CD8-positive, alpha-beta memory T cell (primary cell): Measurements from ENCODE around the gene BIN1. TPM values are rescaled to one million over a fixed set of nuclear protein-coding genes. Genes with fewer than 3 reads are reported as not detected.

Experiments
- CTCF ChIA-PET: fragments of 350-600 bp; sonication (Branson Sonifier 250); formaldehyde crosslinking; loops from one replicate; lab custom pipeline; 2021; ENCODE audit warnings: antibody characterized with exemption; lab: Charles Lee
- POLR2A ChIA-PET: fragments of 350-600 bp; sonication (Branson Sonifier 250); formaldehyde crosslinking; loops from one replicate; lab custom pipeline; 2021; ENCODE audit warnings: antibody characterized with exemption; lab: Charles Lee
- DNase-seq, 5 donors: peaks; one replicate each; pipeline versions ENCODE4 v3.0.0 to v3.0.0-alpha.2; 2020 to 2022; ENCODE audit warnings: mixed read lengths in 1 of 5
- H3K27ac ChIP-seq: one replicate; pipeline ENCODE4 v1.7.0; 2013; ENCODE audit warnings: low read depth, mild to moderate bottlenecking, low read length, moderate library complexity
- H3K27me3 ChIP-seq: 2 replicates; pipeline ENCODE4 v1.7.0; 2013; ENCODE audit warnings: low read length, mild to moderate bottlenecking; ENCODE audit not compliant: insufficient read depth, poor library complexity, severe bottlenecking
- H3K36me3 ChIP-seq: 2 replicates; pipeline ENCODE4 v1.7.0; 2013; ENCODE audit warnings: mild to moderate bottlenecking, low read length, moderate library complexity; ENCODE audit not compliant: insufficient read depth
- H3K4me1 ChIP-seq: 2 replicates; pipeline ENCODE4 v1.7.0; 2013; ENCODE audit warnings: mild to moderate bottlenecking, low read length, moderate library complexity; ENCODE audit not compliant: insufficient read depth
- H3K4me3 ChIP-seq: 2 replicates; pipeline ENCODE4 v1.7.0; 2013; ENCODE audit warnings: mild to moderate bottlenecking, low read length
- H3K9me3 ChIP-seq: 2 replicates; pipeline ENCODE4 v1.7.0; 2013; ENCODE audit warnings: mild to moderate bottlenecking, low read length
- H3K27ac Mint-ChIP-seq, 8 donors: one replicate each; pipeline ENCODE4 v1.8.0; 2020 to 2021; ENCODE audit warnings: mixed read lengths in 8 of 8, mild to moderate bottlenecking in 6 of 8, inconsistent platforms in 3 of 8, moderate library complexity in 3 of 8
- H3K27me3 Mint-ChIP-seq, 2 donors: one replicate each; pipeline ENCODE4 v1.8.0; 2020 to 2021; ENCODE audit warnings: mixed read lengths in 2 of 2, mild to moderate bottlenecking in 1 of 2, moderate library complexity in 1 of 2
- H3K36me3 Mint-ChIP-seq, 3 donors: one replicate each; pipeline ENCODE4 v1.8.0; 2020 to 2021; ENCODE audit warnings: mixed read lengths in 3 of 3, inconsistent platforms in 1 of 3, mild to moderate bottlenecking in 1 of 3
- H3K4me1 Mint-ChIP-seq, 3 donors: one replicate each; pipeline ENCODE4 v1.8.0; 2020 to 2021; ENCODE audit warnings: mixed read lengths in 3 of 3, inconsistent platforms in 1 of 3, mild to moderate bottlenecking in 1 of 3
- H3K4me3 Mint-ChIP-seq, 7 donors: one replicate each; pipeline ENCODE4 v1.8.0; 2020 to 2021; ENCODE audit warnings: mixed read lengths in 7 of 7, mild to moderate bottlenecking in 6 of 7, moderate library complexity in 4 of 7, inconsistent platforms in 2 of 7
- H3K9me3 Mint-ChIP-seq, 5 donors: one replicate each; pipeline ENCODE4 v1.8.0; 2020 to 2022; ENCODE audit warnings: mixed read lengths in 5 of 5, mild to moderate bottlenecking in 3 of 5, moderate library complexity in 2 of 5, inconsistent platforms in 1 of 5
- polyA plus RNA-seq: library from polyadenylated mRNA; unstranded; fragments of 300-500 nt; fragmentation: Illumina TruSeq; gene quantifications from one replicate; pipeline ENCODE4 v1.2.3, GENCODE V29; 2021
- total RNA-seq, 2 experiments: library from RNA; stranded (reverse); gene quantifications; one replicate each; pipeline ENCODE4 v1.2.3, GENCODE V29; 2021

Gene BIN1
- total and polyA plus RNA-seq, 3 experiments from 2014 or later: 84.9 to 163 (median 87.3) TPM

DNA sequence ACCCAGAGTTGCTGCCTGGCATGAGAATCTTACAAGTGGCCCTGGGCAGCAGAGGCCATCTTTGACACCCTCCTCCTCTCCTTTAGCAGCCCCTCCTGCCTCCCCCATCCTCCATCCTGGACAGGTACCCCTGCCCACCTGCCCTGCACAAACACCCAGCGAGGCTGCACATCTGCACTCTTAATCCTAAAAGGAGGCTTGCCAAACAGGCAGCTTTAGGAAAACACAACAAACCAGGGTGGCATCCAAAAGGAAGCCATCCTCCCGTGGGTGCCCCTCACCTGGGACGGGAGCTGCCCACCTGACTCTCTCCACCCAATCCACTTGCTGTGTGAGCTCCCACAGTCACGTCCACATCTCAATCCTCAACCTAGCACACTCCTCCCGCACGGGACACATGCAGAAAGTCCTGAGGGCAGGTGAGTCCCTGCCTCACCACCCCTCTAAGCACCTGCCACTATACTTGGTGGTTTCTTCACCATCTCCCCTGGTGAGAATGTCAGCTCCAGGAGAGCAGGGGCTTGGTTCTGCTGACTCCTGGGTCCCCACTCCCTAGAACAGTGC is 5.8 kb downstream of the BIN1 start:
- Histone ChIP-seq H3K27me3 (no peaks in the 10 kb centered on the region), H3K36me3 (no peaks in the 10 kb centered on the region), H3K4me1 (peaks cover 5% of the 10 kb centered on the region), H3K27ac (no peak overlapping the region), H3K4me3 (no peak overlapping the region), H3K9me3 (no peaks in the 10 kb centered on the region)
- H3K9me3 Mint-ChIP-seq: no peaks in the 10 kb centered on the region
- peak in 1 of 5 donors; percentile 23 for DNase-seq
- ChIA-PET CTCF (interaction anchor here (1.1 to 2.0 kb wide), 2 partner anchors 11 to 33 kb away, joined by 3 to 6 read pairs; no protein-coding TSS in a partner anchor), POLR2A (no interaction called here)
- H3K4me1 Mint-ChIP-seq: peaks cover 0 to 5% (median 0%) of the 10 kb centered on the region in 3 donors
- H3K4me3 Mint-ChIP-seq: no peak overlapping the region
- H3K27me3 Mint-ChIP-seq: peaks cover 0 to 2% of the 10 kb centered on the region in 2 donors
- no peaks in the 10 kb centered on the region for H3K36me3 Mint-ChIP-seq
- no peak overlapping the region for H3K27ac Mint-ChIP-seq

DNA sequence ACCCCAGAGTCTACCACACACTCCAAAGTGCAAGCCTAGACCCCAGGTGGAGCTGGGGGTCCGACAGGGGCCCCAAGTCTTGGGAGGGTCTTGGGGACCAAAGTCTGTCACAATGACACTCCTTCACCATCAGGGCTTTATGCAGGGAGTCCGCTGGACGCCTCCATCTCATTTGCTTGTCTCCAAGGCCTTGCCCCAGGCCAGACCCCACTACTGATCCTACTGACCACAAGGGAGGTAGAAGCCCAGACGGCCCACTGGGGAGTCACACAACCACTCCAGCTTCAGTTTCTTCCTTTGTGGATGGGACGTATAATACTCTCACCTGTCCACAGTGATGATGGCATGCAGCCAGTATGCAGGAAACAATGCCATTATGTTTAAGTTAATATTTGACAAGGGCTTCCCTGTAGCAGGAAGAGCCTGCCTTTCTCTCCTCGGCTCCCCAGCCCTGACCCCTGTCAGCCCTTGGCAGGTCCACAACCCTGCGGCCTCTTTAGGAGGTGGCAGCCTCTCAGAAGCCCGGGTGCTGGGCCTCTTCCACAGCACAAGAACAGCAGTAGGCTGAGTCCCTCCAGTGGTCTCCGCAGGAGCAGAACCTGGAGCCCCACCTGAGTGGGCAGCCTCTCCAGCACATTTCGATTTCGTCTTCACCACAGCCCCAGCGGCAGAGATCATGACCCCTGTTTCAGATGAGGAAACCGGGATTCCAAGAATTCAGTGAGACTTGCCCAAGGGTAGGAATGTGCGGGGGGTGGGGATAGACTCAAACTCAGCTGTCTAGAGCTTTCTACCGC is 6.5 kb downstream of the BIN1 start:
- H3K4me1 Mint-ChIP-seq: peaks cover 0 to 5% (median 0%) of the 10 kb centered on the region in 3 donors
- no peak overlapping the region for H3K27ac Mint-ChIP-seq
- Histone ChIP-seq H3K27ac (no peak overlapping the region), H3K4me3 (no peak overlapping the region), H3K36me3 (no peaks in the 10 kb centered on the region), H3K9me3 (no peaks in the 10 kb centered on the region), H3K4me1 (no peaks in the 10 kb centered on the region), H3K27me3 (no peaks in the 10 kb centered on the region)
- no peak overlapping the region for H3K4me3 Mint-ChIP-seq
- ChIA-PET POLR2A (no interaction called here), CTCF (interaction anchor here (1.1 to 2.0 kb wide), 2 partner anchors 11 to 32 kb away, joined by 3 to 6 read pairs; no protein-coding TSS in a partner anchor)
- DNase-seq: peak in 1 of 5 donors; percentile 34
- H3K9me3 Mint-ChIP-seq: no peaks in the 10 kb centered on the region
- peaks cover 0 to 2% of the 10 kb centered on the region in 2 donors for H3K27me3 Mint-ChIP-seq
- no peaks in the 10 kb centered on the region for H3K36me3 Mint-ChIP-seq

DNA sequence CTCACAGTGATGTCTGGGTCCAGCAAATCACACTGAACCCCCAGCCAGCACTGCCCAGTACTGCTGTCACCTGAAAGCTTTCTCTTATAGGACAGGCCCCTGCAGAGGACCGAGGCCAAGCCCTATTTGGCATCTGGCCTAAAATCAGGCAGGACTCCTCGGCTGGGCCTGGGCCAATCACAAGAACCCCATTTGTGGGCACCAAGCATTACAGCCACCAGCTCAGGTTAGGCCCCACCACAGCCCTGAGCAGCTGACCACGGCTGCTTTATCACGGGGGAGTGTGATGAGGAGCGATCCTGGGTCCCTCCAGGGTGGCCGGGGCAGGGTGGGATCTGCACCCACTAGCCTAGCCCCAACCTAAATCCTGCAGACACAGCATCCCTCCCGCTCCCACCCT is 8.2 kb downstream of the BIN1 start:
- peak overlapping the region in 1 of 8 donors; percentile 23 for H3K27ac Mint-ChIP-seq
- POLR2A ChIA-PET: no interaction called here

DNA sequence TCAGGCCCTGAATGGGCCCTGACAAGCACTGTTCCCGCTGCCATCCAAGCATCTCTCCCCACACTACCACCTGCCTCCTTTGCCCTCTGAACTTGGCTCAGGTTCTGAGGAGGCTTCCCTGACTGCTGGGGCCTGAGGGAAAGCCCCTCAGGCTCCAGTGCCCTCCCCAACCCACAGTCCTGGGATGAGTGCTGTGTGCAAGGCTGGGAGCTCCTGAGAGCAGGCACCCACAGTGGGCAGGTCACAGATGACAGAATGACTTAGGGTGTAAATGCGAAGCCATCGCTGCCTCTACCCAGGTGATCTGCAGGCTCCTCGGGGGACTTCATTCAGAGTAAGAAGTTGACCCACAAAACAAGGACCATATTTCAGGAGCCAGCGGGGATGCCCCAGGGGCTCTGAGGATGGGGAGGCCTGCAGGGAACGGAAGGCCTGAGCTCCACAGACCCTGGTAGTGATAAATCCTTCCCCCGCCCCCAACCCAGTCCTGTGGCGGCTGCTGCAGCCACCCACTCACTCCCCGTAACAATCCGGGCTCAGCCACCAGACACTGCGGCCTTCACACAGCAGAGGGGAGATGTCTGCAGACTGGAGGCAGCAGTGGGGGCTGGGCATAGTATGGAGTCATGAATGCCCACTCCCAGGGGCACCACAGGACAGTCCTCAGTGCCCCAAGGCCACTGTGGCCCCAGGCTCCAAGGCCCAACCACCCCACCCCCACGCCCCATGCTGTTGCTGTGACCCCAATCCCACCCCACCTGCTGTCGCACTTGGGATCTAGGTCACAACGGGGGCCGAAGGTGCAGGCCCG is 8.9 kb downstream of the BIN1 start:
- H3K27me3 ChIP-seq: no peaks in the 10 kb centered on the region
- H3K4me1 ChIP-seq: no peaks in the 10 kb centered on the region
- no peaks in the 10 kb centered on the region for H3K4me1 Mint-ChIP-seq
- peak overlapping the region in 1 of 7 donors; percentile 52 for H3K4me3 Mint-ChIP-seq
- ChIA-PET POLR2A (no interaction called here), CTCF (interaction anchor here (1.8 kb wide), 1 partner anchor 31 kb away, joined by 5 read pairs; no protein-coding TSS in a partner anchor)
- no peak overlapping the region for H3K27ac ChIP-seq
- H3K36me3 Mint-ChIP-seq: no peaks in the 10 kb centered on the region
- H3K9me3 Mint-ChIP-seq: no peaks in the 10 kb centered on the region
- H3K27me3 Mint-ChIP-seq: no peaks in the 10 kb centered on the region
- peak overlapping the region in 1 of 8 donors; percentile 55 for H3K27ac Mint-ChIP-seq
- H3K9me3 ChIP-seq: no peaks in the 10 kb centered on the region
- H3K4me3 ChIP-seq: no peak overlapping the region
- H3K36me3 ChIP-seq: no peaks in the 10 kb centered on the region
- DNase-seq: peak in 1 of 5 donors; percentile 27

More for the DNA sequence above, 8.2 kb downstream of the BIN1 start:
- Histone ChIP-seq H3K9me3 (no peaks in the 10 kb centered on the region), H3K27ac (no peak overlapping the region), H3K27me3 (no peaks in the 10 kb centered on the region), H3K36me3 (no peaks in the 10 kb centered on the region), H3K4me1 (no peaks in the 10 kb centered on the region), H3K4me3 (no peak overlapping the region)
- Mint-ChIP-seq H3K9me3 (no peaks in the 10 kb centered on the region), H3K4me3 (no peak overlapping the region), H3K27me3 (no peaks in the 10 kb centered on the region), H3K4me1 (no peaks in the 10 kb centered on the region), H3K36me3 (no peaks in the 10 kb centered on the region)
- peak in 1 of 5 donors; percentile 39 for DNase-seq
- CTCF ChIA-PET: interaction anchor here (1.8 kb wide), 1 partner anchor 31 kb away, joined by 5 read pairs; no protein-coding TSS in a partner anchor

DNA sequence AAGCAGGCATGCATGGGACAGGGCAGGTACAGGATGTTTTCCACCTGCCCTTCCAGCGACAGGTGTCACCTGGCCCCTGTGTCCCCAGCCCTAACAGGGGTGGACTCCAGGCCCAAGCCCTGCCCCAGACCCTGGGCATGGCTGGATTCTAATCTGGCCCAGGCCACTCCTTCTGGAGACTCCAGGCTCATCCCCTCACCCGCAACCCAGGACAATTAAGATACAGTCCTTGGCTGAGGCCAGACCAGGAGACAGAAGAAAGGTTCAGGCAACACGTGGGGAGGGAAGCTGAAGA is 9.5 kb downstream of the BIN1 start:
- no peaks in the 10 kb centered on the region for H3K27me3 ChIP-seq
- H3K9me3 ChIP-seq: no peaks in the 10 kb centered on the region
- H3K27me3 Mint-ChIP-seq: peaks cover 0 to 2% of the 10 kb centered on the region in 2 donors
- no peak overlapping the region for H3K4me3 ChIP-seq
- H3K9me3 Mint-ChIP-seq: no peaks in the 10 kb centered on the region
- DNase-seq: no peak
- no peaks in the 10 kb centered on the region for H3K36me3 Mint-ChIP-seq
- ChIA-PET POLR2A (no interaction called here), CTCF (interaction anchor here (1.1 to 1.4 kb wide), 2 partner anchors 9 to 15 kb away, joined by 3 read pairs; partner anchors contain the start of gene BIN1)
- H3K4me1 ChIP-seq: no peaks in the 10 kb centered on the region
- H3K4me1 Mint-ChIP-seq: no peaks in the 10 kb centered on the region
- H3K27ac ChIP-seq: no peak overlapping the region
- no peak overlapping the region for H3K27ac Mint-ChIP-seq
- peak overlapping the region in 1 of 7 donors; percentile 52 for H3K4me3 Mint-ChIP-seq
- H3K36me3 ChIP-seq: no peaks in the 10 kb centered on the region

DNA sequence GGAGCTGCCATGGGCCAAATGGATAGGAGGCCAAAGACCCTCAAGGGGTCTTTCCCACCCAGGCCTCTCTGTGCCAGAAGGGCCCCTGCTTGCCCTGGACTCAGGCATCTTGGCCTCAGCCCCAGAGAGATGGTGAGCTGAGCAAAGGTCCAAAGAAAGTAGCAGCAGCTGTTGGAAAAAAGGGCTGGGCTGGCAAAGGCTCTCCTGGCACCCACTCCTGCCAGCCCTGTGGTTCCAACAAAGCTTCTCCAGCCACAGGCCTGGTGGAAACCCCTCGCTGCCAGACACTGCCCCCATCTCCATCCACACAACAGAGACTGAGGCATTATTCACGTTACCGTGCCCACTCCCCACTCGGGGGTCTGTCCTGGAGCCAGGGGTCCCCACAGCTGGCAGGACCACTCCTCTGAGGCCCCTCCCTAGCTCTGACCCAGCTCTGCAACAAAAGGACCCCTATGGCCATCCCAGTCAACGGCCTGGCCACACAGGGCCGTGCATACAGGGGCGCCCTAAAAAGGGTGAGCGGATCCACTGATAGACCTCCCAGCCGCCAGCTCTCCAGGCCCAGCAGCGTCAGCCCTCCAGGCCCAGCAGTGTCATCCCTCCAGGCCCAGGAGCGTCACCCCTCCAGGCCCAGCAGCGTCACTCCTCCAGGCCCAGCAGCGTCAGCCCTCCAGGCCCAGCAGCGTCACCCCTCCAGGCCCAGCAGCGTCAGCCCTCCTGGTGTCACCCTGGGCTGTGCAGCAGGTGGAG is 10.1 kb downstream of the BIN1 start:
- peak overlapping the region in 1 of 8 donors; percentile 33 for H3K27ac Mint-ChIP-seq
- DNase-seq: peak in 1 of 5 donors; percentile 43

DNA sequence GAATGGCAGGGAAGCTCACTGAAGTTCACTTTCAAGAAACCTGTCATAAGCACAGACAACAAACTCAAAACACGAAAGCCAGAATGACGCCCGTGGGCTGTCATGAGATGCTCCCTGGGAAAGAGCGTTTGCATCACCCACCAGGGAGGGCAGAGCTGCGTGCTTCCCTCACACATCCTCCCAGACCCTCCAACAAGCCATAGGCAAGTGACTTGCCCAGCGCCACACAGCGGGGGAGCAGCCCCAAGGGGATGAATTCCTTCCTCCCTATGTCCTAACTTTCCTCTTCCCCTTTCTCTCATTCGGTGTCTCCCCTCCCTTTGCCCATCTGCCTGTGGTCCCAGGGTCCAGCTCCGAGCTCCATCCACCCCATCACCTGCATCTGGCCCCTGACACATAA is 10.7 kb downstream of the BIN1 start:
- Mint-ChIP-seq H3K4me3 (no peak overlapping the region), H3K9me3 (no peaks in the 10 kb centered on the region), H3K36me3 (no peaks in the 10 kb centered on the region), H3K4me1 (no peaks in the 10 kb centered on the region), H3K27ac (peak overlapping the region in 2 of 8 donors; percentile 33 to 74), H3K27me3 (peaks cover 0 to 2% of the 10 kb centered on the region in 2 donors)
- peak in 1 of 5 donors; percentile 28 for DNase-seq
- H3K4me3 ChIP-seq: no peak overlapping the region
- no peak overlapping the region for H3K27ac ChIP-seq
- POLR2A ChIA-PET: no interaction called here
- H3K4me1 ChIP-seq: no peaks in the 10 kb centered on the region
- H3K9me3 ChIP-seq: no peaks in the 10 kb centered on the region
- CTCF ChIA-PET: interaction anchor here (0.9 to 1.4 kb wide), 3 partner anchors 10 to 28 kb away, joined by 3 to 4 read pairs (median 3); partner anchors contain the start of gene BIN1
- H3K27me3 ChIP-seq: no peaks in the 10 kb centered on the region
- no peaks in the 10 kb centered on the region for H3K36me3 ChIP-seq

More for the DNA sequence above, 10.1 kb downstream of the BIN1 start:
- H3K27ac ChIP-seq: no peak overlapping the region
- ChIA-PET POLR2A (no interaction called here), CTCF (interaction anchor here (1.1 to 1.4 kb wide), 2 partner anchors 10 to 14 kb away, joined by 3 read pairs; partner anchors contain the start of gene BIN1)
- Mint-ChIP-seq H3K9me3 (no peaks in the 10 kb centered on the region), H3K4me3 (no peak overlapping the region), H3K36me3 (no peaks in the 10 kb centered on the region), H3K4me1 (no peaks in the 10 kb centered on the region), H3K27me3 (peaks cover 0 to 2% of the 10 kb centered on the region in 2 donors)
- no peaks in the 10 kb centered on the region for H3K36me3 ChIP-seq
- H3K4me3 ChIP-seq: no peak overlapping the region
- H3K9me3 ChIP-seq: no peaks in the 10 kb centered on the region
- no peaks in the 10 kb centered on the region for H3K4me1 ChIP-seq
- no peaks in the 10 kb centered on the region for H3K27me3 ChIP-seq
